ENCODE measurements around the gene CES4A.
"Not testable (repeated sequence)": the region's sequence is repeated elsewhere in the genome, so short reads cannot be mapped to it uniquely, and the experiment has no call there.

Gene CES4A

GRCh38 chr16:66988197-66988788 is at the start of gene CES4A:
Gene CES4A, plus strand, starts transcription at chr16:66988589. Its CDS starts 184 bp downstream, at chr16:66988773.
- no peaks in the 10 kb centered on the region for H3K4me1 ChIP-seq (ENCODE audit: control insufficient read depth, insufficient read depth, low read length)
- H3K36me3 ChIP-seq (ENCODE audit: control insufficient read depth, insufficient read depth, low read length), result no peaks in the 10 kb centered on the region
- H3K9me3 ChIP-seq (ENCODE audit: control insufficient read depth, insufficient read depth, low read length), result no peaks in the 10 kb centered on the region
- no peak within 1 kb of the TSS for H3K9ac ChIP-seq (ENCODE audit: low read depth, low read length)
- H3K4me3 ChIP-seq (ENCODE audit: low read depth, low read length), result no peak within 1 kb of the TSS
- H3K27me3 ChIP-seq (ENCODE audit: control insufficient read depth, insufficient read depth, low read length), result no peaks in the 10 kb centered on the region

- Histone ChIP-seq H3K4me3 (ENCODE audit: low read depth, low read length) (no peak overlapping the region), H3K4me1 (ENCODE audit: control insufficient read depth, insufficient read depth, low read length) (no peaks in the 10 kb centered on the region), H3K9ac (ENCODE audit: low read depth, low read length) (no peak overlapping the region), H3K36me3 (ENCODE audit: control insufficient read depth, insufficient read depth, low read length) (peaks cover 26% of the 10 kb centered on the region), H3K27me3 (ENCODE audit: control insufficient read depth, insufficient read depth, low read length) (peaks cover 6% of the 10 kb centered on the region), H3K9me3 (ENCODE audit: control insufficient read depth, insufficient read depth, low read length) (no peaks in the 10 kb centered on the region)
Observed at GRCh38 chr16:66939366-66939765, 49.0 kb upstream of the CES4A start.

GRCh38 chr16:66940236-66940635 is 48.2 kb upstream of the CES4A start:
- Histone ChIP-seq H3K4me1 (ENCODE audit: control insufficient read depth, insufficient read depth, low read length) (no peaks in the 10 kb centered on the region), H3K4me3 (ENCODE audit: low read depth, low read length) (no peak overlapping the region), H3K9me3 (ENCODE audit: control insufficient read depth, insufficient read depth, low read length) (no peaks in the 10 kb centered on the region), H3K36me3 (ENCODE audit: control insufficient read depth, insufficient read depth, low read length) (peaks cover 23% of the 10 kb centered on the region), H3K9ac (ENCODE audit: low read depth, low read length) (no peak overlapping the region), H3K27me3 (ENCODE audit: control insufficient read depth, insufficient read depth, low read length) (peaks cover 3% of the 10 kb centered on the region)

- H3K9me3 ChIP-seq (ENCODE audit: control insufficient read depth, insufficient read depth, low read length), result no peaks in the 10 kb centered on the region
- H3K9ac ChIP-seq (ENCODE audit: low read depth, low read length), result no peak overlapping the region
- H3K27me3 ChIP-seq (ENCODE audit: control insufficient read depth, insufficient read depth, low read length), result peaks cover 8% of the 10 kb centered on the region
- no peak overlapping the region for H3K4me3 ChIP-seq (ENCODE audit: low read depth, low read length)
- H3K4me1 ChIP-seq (ENCODE audit: control insufficient read depth, insufficient read depth, low read length), result no peaks in the 10 kb centered on the region
- H3K36me3 ChIP-seq (ENCODE audit: control insufficient read depth, insufficient read depth, low read length), result peaks cover 20% of the 10 kb centered on the region
Observed at GRCh38 chr16:66942981-66943380, 45.4 kb upstream of the CES4A start.

- no peak overlapping the region for H3K4me3 ChIP-seq (ENCODE audit: low read depth, low read length)
- no peak overlapping the region for H3K9ac ChIP-seq (ENCODE audit: low read depth, low read length)
- no peaks in the 10 kb centered on the region for H3K9me3 ChIP-seq (ENCODE audit: control insufficient read depth, insufficient read depth, low read length)
- H3K36me3 ChIP-seq (ENCODE audit: control insufficient read depth, insufficient read depth, low read length), result peaks cover 20% of the 10 kb centered on the region
- H3K27me3 ChIP-seq (ENCODE audit: control insufficient read depth, insufficient read depth, low read length), result peaks cover 13% of the 10 kb centered on the region
- H3K4me1 ChIP-seq (ENCODE audit: control insufficient read depth, insufficient read depth, low read length), result no peaks in the 10 kb centered on the region
Observed at GRCh38 chr16:66943426-66944053, 44.8 kb upstream of the CES4A start.

- peaks cover 20% of the 10 kb centered on the region for H3K36me3 ChIP-seq (ENCODE audit: control insufficient read depth, insufficient read depth, low read length)
Observed at GRCh38 chr16:66944054-66944441, 44.3 kb upstream of the CES4A start.

GRCh38 chr16:66944971-66945370 is 43.4 kb upstream of the CES4A start:
- H3K4me1 ChIP-seq (ENCODE audit: control insufficient read depth, insufficient read depth, low read length); H3K9ac ChIP-seq (ENCODE audit: low read depth, low read length); H3K4me3 ChIP-seq (ENCODE audit: low read depth, low read length); H3K9me3 ChIP-seq (ENCODE audit: control insufficient read depth, insufficient read depth, low read length): not testable (repeated sequence)
- Histone ChIP-seq H3K36me3 (ENCODE audit: control insufficient read depth, insufficient read depth, low read length) (peaks cover 20% of the 10 kb centered on the region), H3K27me3 (ENCODE audit: control insufficient read depth, insufficient read depth, low read length) (peaks cover 28% of the 10 kb centered on the region)

More at GRCh38 chr16:66944054-66944441, 44.3 kb upstream of the CES4A start:
- H3K27me3 ChIP-seq (ENCODE audit: control insufficient read depth, insufficient read depth, low read length), result peaks cover 18% of the 10 kb centered on the region
- H3K9me3 ChIP-seq (ENCODE audit: control insufficient read depth, insufficient read depth, low read length), result no peaks in the 10 kb centered on the region
- no peak overlapping the region for H3K9ac ChIP-seq (ENCODE audit: low read depth, low read length)
- H3K4me1 ChIP-seq (ENCODE audit: control insufficient read depth, insufficient read depth, low read length), result no peaks in the 10 kb centered on the region
- no peak overlapping the region for H3K4me3 ChIP-seq (ENCODE audit: low read depth, low read length)

- Histone ChIP-seq H3K4me1 (ENCODE audit: control insufficient read depth, insufficient read depth, low read length) (no peaks in the 10 kb centered on the region), H3K9ac (ENCODE audit: low read depth, low read length) (no peak overlapping the region), H3K4me3 (ENCODE audit: low read depth, low read length) (no peak overlapping the region), H3K27me3 (ENCODE audit: control insufficient read depth, insufficient read depth, low read length) (peaks cover 34% of the 10 kb centered on the region), H3K9me3 (ENCODE audit: control insufficient read depth, insufficient read depth, low read length) (no peaks in the 10 kb centered on the region), H3K36me3 (ENCODE audit: control insufficient read depth, insufficient read depth, low read length) (peaks cover 12% of the 10 kb centered on the region)
Observed at GRCh38 chr16:66945939-66946338, 42.5 kb upstream of the CES4A start.

GRCh38 chr16:66946541-66946940 is 41.8 kb upstream of the CES4A start:
- peaks cover 6% of the 10 kb centered on the region for H3K36me3 ChIP-seq (ENCODE audit: control insufficient read depth, insufficient read depth, low read length)
- H3K9me3 ChIP-seq (ENCODE audit: control insufficient read depth, insufficient read depth, low read length), result no peaks in the 10 kb centered on the region
- peaks cover 34% of the 10 kb centered on the region for H3K27me3 ChIP-seq (ENCODE audit: control insufficient read depth, insufficient read depth, low read length)
- no peaks in the 10 kb centered on the region for H3K4me1 ChIP-seq (ENCODE audit: control insufficient read depth, insufficient read depth, low read length)
- H3K9ac ChIP-seq (ENCODE audit: low read depth, low read length), result no peak overlapping the region
- no peak overlapping the region for H3K4me3 ChIP-seq (ENCODE audit: low read depth, low read length)

GRCh38 chr16:66946974-66947301 is 41.5 kb upstream of the CES4A start:
- H3K36me3 ChIP-seq (ENCODE audit: control insufficient read depth, insufficient read depth, low read length), result peaks cover 2% of the 10 kb centered on the region
- no peak overlapping the region for H3K9ac ChIP-seq (ENCODE audit: low read depth, low read length)
- H3K27me3 ChIP-seq (ENCODE audit: control insufficient read depth, insufficient read depth, low read length), result peaks cover 34% of the 10 kb centered on the region
- no peak overlapping the region for H3K4me3 ChIP-seq (ENCODE audit: low read depth, low read length)
- H3K4me1 ChIP-seq (ENCODE audit: control insufficient read depth, insufficient read depth, low read length), result no peaks in the 10 kb centered on the region
- H3K9me3 ChIP-seq (ENCODE audit: control insufficient read depth, insufficient read depth, low read length), result no peaks in the 10 kb centered on the region

- Histone ChIP-seq H3K9me3 (ENCODE audit: control insufficient read depth, insufficient read depth, low read length) (no peaks in the 10 kb centered on the region), H3K4me1 (ENCODE audit: control insufficient read depth, insufficient read depth, low read length) (no peaks in the 10 kb centered on the region), H3K4me3 (ENCODE audit: low read depth, low read length) (peak overlapping the region; percentile 54), H3K27me3 (ENCODE audit: control insufficient read depth, insufficient read depth, low read length) (peaks cover 36% of the 10 kb centered on the region), H3K36me3 (ENCODE audit: control insufficient read depth, insufficient read depth, low read length) (no peaks in the 10 kb centered on the region), H3K9ac (ENCODE audit: low read depth, low read length) (no peak overlapping the region)
Observed at GRCh38 chr16:66947302-66948065, 40.9 kb upstream of the CES4A start.
